ENCODE measurements around the gene SOS1.

DNA sequence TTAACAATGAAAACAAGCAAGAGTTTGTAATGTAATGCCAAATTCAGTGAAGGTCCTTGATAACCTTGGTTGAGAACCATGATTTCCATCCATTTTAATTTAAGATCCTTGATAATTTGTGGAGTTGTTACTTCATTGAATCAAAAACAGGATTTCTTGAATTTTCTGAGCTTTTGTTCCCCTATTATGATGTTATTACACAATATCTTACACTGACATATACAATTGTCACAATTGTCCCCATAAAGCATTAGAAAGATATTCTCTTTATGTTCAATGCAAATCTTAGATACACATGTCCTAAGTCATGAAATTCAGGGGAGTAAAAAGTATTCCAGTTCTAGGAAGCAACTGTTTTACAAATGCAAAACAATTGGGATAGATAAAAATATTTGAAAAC lies 147.6 kb downstream of the SOS1 start:
- TF ChIP-seq, protein P1, sequence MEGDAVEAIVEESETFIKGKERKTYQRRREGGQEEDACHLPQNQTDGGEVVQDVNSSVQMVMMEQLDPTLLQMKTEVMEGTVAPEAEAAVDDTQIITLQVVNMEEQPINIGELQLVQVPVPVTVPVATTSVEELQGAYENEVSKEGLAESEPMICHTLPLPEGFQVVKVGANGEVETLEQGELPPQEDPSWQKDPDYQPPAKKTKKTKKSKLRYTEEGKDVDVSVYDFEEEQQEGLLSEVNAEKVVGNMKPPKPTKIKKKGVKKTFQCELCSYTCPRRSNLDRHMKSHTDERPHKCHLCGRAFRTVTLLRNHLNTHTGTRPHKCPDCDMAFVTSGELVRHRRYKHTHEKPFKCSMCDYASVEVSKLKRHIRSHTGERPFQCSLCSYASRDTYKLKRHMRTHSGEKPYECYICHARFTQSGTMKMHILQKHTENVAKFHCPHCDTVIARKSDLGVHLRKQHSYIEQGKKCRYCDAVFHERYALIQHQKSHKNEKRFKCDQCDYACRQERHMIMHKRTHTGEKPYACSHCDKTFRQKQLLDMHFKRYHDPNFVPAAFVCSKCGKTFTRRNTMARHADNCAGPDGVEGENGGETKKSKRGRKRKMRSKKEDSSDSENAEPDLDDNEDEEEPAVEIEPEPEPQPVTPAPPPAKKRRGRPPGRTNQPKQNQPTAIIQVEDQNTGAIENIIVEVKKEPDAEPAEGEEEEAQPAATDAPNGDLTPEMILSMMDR (IDR thresholded peaks at IDR 0.05; ENCODE audit: low read depth, low read length): no peak
- TF ChIP-seq, protein P2, sequence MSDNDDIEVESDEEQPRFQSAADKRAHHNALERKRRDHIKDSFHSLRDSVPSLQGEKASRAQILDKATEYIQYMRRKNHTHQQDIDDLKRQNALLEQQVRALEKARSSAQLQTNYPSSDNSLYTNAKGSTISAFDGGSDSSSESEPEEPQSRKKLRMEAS (IDR thresholded peaks at IDR 0.05; ENCODE audit: low read depth, low read length): no peak
- no peak for TF ChIP-seq POLR2A (IDR thresholded peaks at IDR 0.05; ENCODE audit: extremely low read depth, insufficient read length)
